ENCODE measurements around the gene CYP27B1.

The CYP27B1 gene

GRCh38 chr12:57813971-57814772 is 47.3 kb upstream of the CYP27B1 start:
- Histone ChIP-seq H3F3A (ENCODE audit: insufficient read depth, low read length) (peaks cover 4% of the 10 kb centered on the region; the same call in 1 of the 2 replicates), H3K4me3 (ENCODE audit: low read length) (no peak overlapping the region), H3K27ac (ENCODE audit: low read length) (no peak overlapping the region), H4K20me1 (ENCODE audit: insufficient read depth, low read length) (no peaks in the 10 kb centered on the region), H3K9me3 (replicated peaks; ENCODE audit: insufficient read depth, low read length) (no peaks in the 10 kb centered on the region), H3K9ac (ENCODE audit: low read length) (no peak overlapping the region), H3K4me2 (ENCODE audit: low read depth, low read length) (no peak overlapping the region), H3K9me2 (replicated peaks; ENCODE audit: insufficient read depth, low read length) (no peaks in the 10 kb centered on the region), H3K4me1 (ENCODE audit: low read length) (no peaks in the 10 kb centered on the region), H2AFZ (ENCODE audit: low read length) (no peak overlapping the region), H3K27me3 (replicated peaks; ENCODE audit: insufficient read depth, low read length) (no peaks in the 10 kb centered on the region), H3K79me2 (ENCODE audit: low read length) (no peaks in the 10 kb centered on the region), H3K36me3 (replicated peaks; ENCODE audit: insufficient read depth, low read length) (no peaks in the 10 kb centered on the region)
- TF ChIP-seq EZH2 (optimal IDR thresholded peaks at IDR 0.05; ENCODE audit: low read depth, low read length): no peak
- no peak for TF ChIP-seq CTCF (IDR thresholded peaks at IDR 0.05; ENCODE audit: low read length)
- no peak for TF ChIP-seq EZH2phosphoT487 (IDR thresholded peaks at IDR 0.05; ENCODE audit: low read length)
- DNase-seq: no peak

GRCh38 chr12:57813111-57813970 is 46.5 kb upstream of the CYP27B1 start:
- Histone ChIP-seq H3K36me3 (replicated peaks; ENCODE audit: insufficient read depth, low read length) (no peaks in the 10 kb centered on the region), H3K4me3 (ENCODE audit: low read length) (no peak overlapping the region), H3K4me2 (ENCODE audit: low read depth, low read length) (no peak overlapping the region), H3K9me3 (replicated peaks; ENCODE audit: insufficient read depth, low read length) (no peaks in the 10 kb centered on the region), H2AFZ (ENCODE audit: low read length) (no peak overlapping the region), H3F3A (ENCODE audit: insufficient read depth, low read length) (peaks cover 2% of the 10 kb centered on the region; the same call in 1 of the 2 replicates), H3K79me2 (ENCODE audit: low read length) (no peaks in the 10 kb centered on the region), H3K9me2 (replicated peaks; ENCODE audit: insufficient read depth, low read length) (no peaks in the 10 kb centered on the region), H3K27me3 (replicated peaks; ENCODE audit: insufficient read depth, low read length) (no peaks in the 10 kb centered on the region), H4K20me1 (ENCODE audit: insufficient read depth, low read length) (no peaks in the 10 kb centered on the region), H3K9ac (ENCODE audit: low read length) (no peak overlapping the region), H3K4me1 (ENCODE audit: low read length) (no peaks in the 10 kb centered on the region), H3K27ac (ENCODE audit: low read length) (no peak overlapping the region)
- no peak for DNase-seq
- TF ChIP-seq EZH2 (optimal IDR thresholded peaks at IDR 0.05; ENCODE audit: low read depth, low read length) (no peak), CTCF (IDR thresholded peaks at IDR 0.05; ENCODE audit: low read length) (no peak), EZH2phosphoT487 (IDR thresholded peaks at IDR 0.05; ENCODE audit: low read length) (no peak)

GRCh38 chr12:57811028-57811755 is 44.3 kb upstream of the CYP27B1 start:
- H3F3A ChIP-seq (ENCODE audit: insufficient read depth, low read length): no peaks in the 10 kb centered on the region
- H3K4me2 ChIP-seq (ENCODE audit: low read depth, low read length): no peak overlapping the region
- H3K79me2 ChIP-seq (ENCODE audit: low read length): no peaks in the 10 kb centered on the region
- H3K9me2 ChIP-seq (replicated peaks; ENCODE audit: insufficient read depth, low read length): no peaks in the 10 kb centered on the region
- H3K4me3 ChIP-seq (ENCODE audit: low read length): no peak overlapping the region
- no peaks in the 10 kb centered on the region for H3K9me3 ChIP-seq (replicated peaks; ENCODE audit: insufficient read depth, low read length)
- no peaks in the 10 kb centered on the region for H3K4me1 ChIP-seq (ENCODE audit: low read length)
- H3K36me3 ChIP-seq (replicated peaks; ENCODE audit: insufficient read depth, low read length): no peaks in the 10 kb centered on the region
- no peak overlapping the region for H3K27ac ChIP-seq (ENCODE audit: low read length)
- TF ChIP-seq EZH2phosphoT487 (IDR thresholded peaks at IDR 0.05; ENCODE audit: low read length): no peak
- no peak for TF ChIP-seq CTCF (IDR thresholded peaks at IDR 0.05; ENCODE audit: low read length)
- no peak for TF ChIP-seq EZH2 (optimal IDR thresholded peaks at IDR 0.05; ENCODE audit: low read depth, low read length)
- no peaks in the 10 kb centered on the region for H3K27me3 ChIP-seq (replicated peaks; ENCODE audit: insufficient read depth, low read length)
- no peaks in the 10 kb centered on the region for H4K20me1 ChIP-seq (ENCODE audit: insufficient read depth, low read length)
- no peak overlapping the region for H2AFZ ChIP-seq (ENCODE audit: low read length)
- DNase-seq: no peak
- no peak overlapping the region for H3K9ac ChIP-seq (ENCODE audit: low read length)
